Stomach (tissue), 9 donors: ENCODE data around the gene UPK3B. TPM values are rescaled to one million over a fixed set of nuclear protein-coding genes. Genes with fewer than 3 reads are reported as not detected.
"Not testable (repeated sequence)": the region's sequence is repeated elsewhere in the genome, so short reads cannot be mapped to it uniquely, and the experiment has no call there.

ENCODE experiments used
- DNase-seq, 2 donors: peaks; one replicate each; pipeline versions ENCODE4 v3.0.0 to v3.0.0-alpha.2; 2013 to 2019
- H3K27ac ChIP-seq, 5 donors: fragments of 200-600 bp in 4 of 5; sonication (generic) in 4 of 5; one replicate each; pipeline ENCODE4 v1.5.1; 2013 to 2019; ENCODE audit warnings: mild to moderate bottlenecking in 1 of 5, moderate library complexity in 1 of 5
- H3K27me3 ChIP-seq, 3 donors: fragments of 200-600 bp; sonication (generic); one replicate each; pipeline ENCODE4 v1.5.1; 2017 to 2019; ENCODE audit warnings: mixed run types in 1 of 3
- H3K36me3 ChIP-seq, 4 donors: fragments of 200-600 bp; sonication (generic); 1 replicate in 3 of 4; 2 replicates in 1 of 4; pipeline ENCODE4 v1.5.1; 2016 to 2019
- H3K4me1 ChIP-seq, 4 donors: fragments of 200-600 bp; sonication (generic); one replicate each; pipeline ENCODE4 v1.5.1; 2016 to 2019
- H3K4me3 ChIP-seq, 4 donors: fragments of 200-600 bp; sonication (generic) in 3 of 4; one replicate each; pipeline ENCODE4 v1.5.1; 2016 to 2019; ENCODE audit warnings: mild to moderate bottlenecking in 1 of 4
- H3K9me3 ChIP-seq, 4 donors: fragments of 200-600 bp; sonication (generic); one replicate each; pipeline ENCODE4 v1.5.1; 2016 to 2019
- EP300 ChIP-seq: sonication (generic); formaldehyde crosslinking; IDR thresholded peaks from one replicate; pipeline ENCODE4 v1.6.1; 2017; ENCODE audit warnings: antibody characterized with exemption
- POLR2A ChIP-seq, 4 donors: fragments of 450-650 bp; IDR thresholded peaks; one replicate each; pipeline ENCODE4 v1.6.1; 2016; ENCODE audit warnings: antibody characterized with exemption in 4 of 4, control low read depth in 2 of 4, mild to moderate bottlenecking in 1 of 4, moderate library complexity in 1 of 4
- POLR2AphosphoS5 ChIP-seq, 3 donors: sonication (generic); formaldehyde crosslinking; IDR thresholded peaks; one replicate each; pipeline ENCODE4 v1.6.1; 2016; ENCODE audit warnings: antibody characterized with exemption in 3 of 3
- WGBS, 5 donors: extraction: QIAGEN DNeasy Blood & Tissue Kit in 3 of 5; methylation state at CpG; one replicate each; pipeline versions ENCODE4 v1.1.5 to v1.1.7; 2013 to 2018; 5-methylcytosine and 5-hydroxymethylcytosine counted together
- intact Hi-C: fragments of 100-400 bp; cut with DNase I; formaldehyde crosslinking; loops from one replicate; pipeline ENCODE4 v1.15.1; 2023; ENCODE audit warnings: low total_unique reads
- polyA plus RNA-seq, 3 donors: library from polyadenylated mRNA; stranded (reverse); fragments of 200-250 nt; gene quantifications; one replicate each; pipeline ENCODE4 v1.2.3, GENCODE V29; 2013
- total RNA-seq, 5 donors: library from RNA; depleted of rRNA; stranded (reverse); fragments of >200 nt; gene quantifications; one replicate each; pipeline versions ENCODE4 v1.1.0 to v1.2.3, GENCODE V29; 2014 to 2016
- TF ChIP-seq, protein P1 (sequence below), 7 experiments: fragments of 450-650 bp in 4 of 7; fragments of 200-600 bp in 3 of 7; sonication (generic) in 3 of 7; IDR thresholded peaks; one replicate each; pipeline ENCODE4 v1.5.1; 2016 to 2019; ENCODE audit warnings: antibody characterized with exemption in 7 of 7, control low read depth in 2 of 7, mild to moderate bottlenecking in 1 of 7
- donor health status: healthy with polysubstance abuse.
- donor health status: Bipolar disorder and iron deficiency.
- donor health status: healthy.

Gene UPK3B
- total and polyA plus RNA-seq, 8 donors: 0.45 to 12.2 (median 5.3) TPM; not detected in 2

DNA sequence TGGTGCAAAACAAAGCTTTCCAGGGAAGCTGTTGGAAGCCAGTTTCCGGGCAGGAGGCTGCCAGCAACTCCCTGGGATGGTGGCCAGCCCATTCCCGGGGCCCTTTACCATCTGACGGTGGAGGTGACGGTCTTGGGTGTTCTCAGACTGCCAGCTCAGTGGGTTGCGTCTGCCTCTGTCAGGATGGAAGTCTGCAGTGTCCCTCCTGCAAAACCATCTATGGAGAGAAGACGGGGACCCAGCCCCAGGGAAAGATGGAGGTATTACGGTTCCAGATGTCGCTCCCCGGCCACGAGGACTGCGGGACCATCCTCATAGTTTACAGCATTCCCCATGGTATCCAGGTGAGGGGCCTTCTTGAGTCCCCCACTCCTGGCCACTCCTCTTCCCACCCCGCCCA lies 7.1 kb upstream of the UPK3B start:
- peaks cover 24 to 64% (median 64%) of the 10 kb centered on the region in 4 donors for H3K36me3 ChIP-seq
- H3K4me3 ChIP-seq, H3K27ac ChIP-seq, intact Hi-C loops, H3K4me1 ChIP-seq, H3K9me3 ChIP-seq, H3K27me3 ChIP-seq: not testable (repeated sequence)
- 88 to 94% (median 92%) methylated on average over 11 to 12 of the region's 12 CpGs; no CpG with 5 or more reads in 1 of the 5 donors for WGBS, 5 donors
- DNase-seq: peak in 1 of 2 donors; percentile 0

DNA sequence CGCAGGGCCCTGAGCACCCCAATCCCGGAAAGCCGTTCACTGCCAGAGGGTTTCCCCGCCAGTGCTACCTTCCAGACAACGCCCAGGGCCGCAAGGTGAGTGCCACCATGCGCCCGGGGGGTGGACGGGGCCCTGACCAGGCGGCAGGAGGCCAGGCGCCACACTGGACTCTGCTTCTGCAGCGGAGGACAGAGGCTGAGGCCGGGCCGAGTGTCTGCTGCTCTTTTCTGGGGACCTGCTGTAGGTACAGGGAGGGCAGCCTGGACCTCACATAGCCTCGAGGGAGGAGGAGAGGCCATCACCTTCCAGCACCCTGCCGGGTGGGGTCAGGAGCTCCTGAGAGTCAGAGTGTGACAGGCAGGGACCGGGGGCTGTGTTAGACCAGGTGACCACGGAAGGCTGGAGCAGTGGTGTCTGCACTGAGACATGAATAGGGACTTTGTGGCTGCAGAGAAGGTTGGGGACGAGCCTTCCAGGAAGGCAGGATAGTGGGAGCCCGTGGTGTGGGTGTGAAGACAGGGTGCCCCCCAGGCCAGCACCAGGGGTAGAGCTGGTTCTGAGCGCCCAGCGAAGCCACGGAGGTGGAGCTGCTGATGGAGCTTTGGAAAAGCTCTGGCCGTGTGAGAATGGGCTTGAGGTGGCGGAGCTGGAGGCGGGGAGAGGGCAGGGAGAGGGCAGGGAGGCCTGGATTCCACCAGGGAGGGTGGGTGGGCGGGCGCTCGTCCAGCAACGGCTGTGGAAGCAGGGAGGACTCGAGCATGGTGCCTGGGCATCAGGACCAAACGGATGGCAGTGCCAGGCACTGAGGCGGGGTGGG lies 5.8 kb upstream of the UPK3B start:
- WGBS, 5 donors: 82 to 86% (median 84%) methylated on average over 13 to 23 of the region's 33 CpGs
- peaks cover 24 to 64% (median 64%) of the 10 kb centered on the region in 4 donors for H3K36me3 ChIP-seq
- intact Hi-C loops, DNase-seq, H3K27me3 ChIP-seq, H3K9me3 ChIP-seq, H3K4me1 ChIP-seq, H3K4me3 ChIP-seq, H3K27ac ChIP-seq: not testable (repeated sequence)

DNA sequence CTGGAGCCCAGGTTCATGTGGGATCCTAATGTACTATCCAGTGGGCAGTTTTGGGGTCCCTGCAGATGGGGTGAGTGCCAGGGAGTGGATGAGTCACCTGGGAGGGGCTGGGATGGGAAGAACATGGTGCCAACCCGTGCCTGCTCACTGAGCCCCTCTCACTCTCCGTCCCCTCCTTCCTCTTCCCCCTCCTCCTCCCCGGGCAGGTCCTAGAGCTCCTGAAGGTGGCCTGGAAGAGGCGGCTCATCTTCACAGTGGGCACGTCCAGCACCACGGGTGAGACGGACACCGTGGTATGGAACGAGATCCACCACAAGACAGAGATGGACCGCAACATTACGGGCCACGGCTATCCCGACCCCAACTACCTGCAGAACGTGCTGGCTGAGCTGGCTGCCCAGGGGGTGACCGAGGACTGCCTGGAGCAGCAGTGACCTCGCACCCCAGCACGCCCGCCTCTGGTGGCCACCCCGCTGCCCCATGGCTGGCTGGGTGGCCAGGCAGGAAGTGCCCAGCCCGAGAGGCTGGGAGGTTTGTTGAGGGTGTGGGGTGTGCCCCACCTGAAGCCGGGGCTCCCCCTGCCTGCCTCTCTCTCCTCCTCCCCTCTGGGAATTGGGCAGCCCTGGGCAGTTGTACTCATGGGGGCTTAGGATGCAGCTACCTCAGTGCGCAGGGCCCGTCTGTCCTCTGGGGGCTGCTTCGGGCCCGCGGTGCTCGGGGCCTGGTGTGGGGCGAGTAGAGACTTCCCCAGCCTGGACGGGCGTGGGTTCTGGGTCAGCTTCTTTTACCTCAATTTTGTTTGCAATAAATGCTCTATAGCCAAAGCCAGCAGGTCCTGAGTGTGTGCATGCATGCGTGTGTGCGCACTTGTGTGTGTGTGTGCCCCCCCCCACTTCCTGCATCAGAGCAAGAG lies 4.9 kb upstream of the UPK3B start:
- TF ChIP-seq POLR2AphosphoS5 (IDR thresholded peaks at IDR 0.05): no peak
- no peak for TF ChIP-seq POLR2A (IDR thresholded peaks at IDR 0.05)
- TF ChIP-seq, protein P1, sequence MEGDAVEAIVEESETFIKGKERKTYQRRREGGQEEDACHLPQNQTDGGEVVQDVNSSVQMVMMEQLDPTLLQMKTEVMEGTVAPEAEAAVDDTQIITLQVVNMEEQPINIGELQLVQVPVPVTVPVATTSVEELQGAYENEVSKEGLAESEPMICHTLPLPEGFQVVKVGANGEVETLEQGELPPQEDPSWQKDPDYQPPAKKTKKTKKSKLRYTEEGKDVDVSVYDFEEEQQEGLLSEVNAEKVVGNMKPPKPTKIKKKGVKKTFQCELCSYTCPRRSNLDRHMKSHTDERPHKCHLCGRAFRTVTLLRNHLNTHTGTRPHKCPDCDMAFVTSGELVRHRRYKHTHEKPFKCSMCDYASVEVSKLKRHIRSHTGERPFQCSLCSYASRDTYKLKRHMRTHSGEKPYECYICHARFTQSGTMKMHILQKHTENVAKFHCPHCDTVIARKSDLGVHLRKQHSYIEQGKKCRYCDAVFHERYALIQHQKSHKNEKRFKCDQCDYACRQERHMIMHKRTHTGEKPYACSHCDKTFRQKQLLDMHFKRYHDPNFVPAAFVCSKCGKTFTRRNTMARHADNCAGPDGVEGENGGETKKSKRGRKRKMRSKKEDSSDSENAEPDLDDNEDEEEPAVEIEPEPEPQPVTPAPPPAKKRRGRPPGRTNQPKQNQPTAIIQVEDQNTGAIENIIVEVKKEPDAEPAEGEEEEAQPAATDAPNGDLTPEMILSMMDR (IDR thresholded peaks at IDR 0.05): no peak
- no peak for TF ChIP-seq EP300
- Histone ChIP-seq H3K27me3 (no peaks in the 10 kb centered on the region), H3K27ac (no peak overlapping the region), H3K36me3 (peaks cover 24 to 64% (median 64%) of the 10 kb centered on the region in 4 donors), H3K9me3 (no peaks in the 10 kb centered on the region), H3K4me1 (peaks cover 7 to 11% (median 10%) of the 10 kb centered on the region in 4 donors), H3K4me3 (no peak overlapping the region)
- intact Hi-C loops: no loop called here
- 84 to 90% (median 89%) methylated on average over 18 to 32 of the region's 32 CpGs for WGBS, 5 donors
- DNase-seq: peak in 1 of 2 donors; percentile 9

DNA sequence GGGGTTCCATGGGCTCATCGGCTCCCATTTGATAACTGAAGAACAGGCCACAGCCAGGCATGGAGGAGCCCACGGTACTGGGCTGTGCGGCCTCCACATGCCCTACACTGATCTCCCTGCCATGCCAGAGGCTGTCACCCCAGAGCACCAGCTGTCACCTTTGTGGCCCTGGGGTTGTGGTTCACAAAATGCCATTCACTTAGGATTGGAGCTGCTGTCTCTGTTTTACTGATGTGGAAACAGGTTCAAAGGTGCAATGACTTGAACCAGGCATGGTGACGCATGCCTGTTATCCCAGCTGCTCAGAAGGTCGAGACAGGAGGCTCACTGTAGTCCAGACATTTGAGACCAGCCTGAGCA lies 4.3 kb upstream of the UPK3B start:
- H3K9me3 ChIP-seq: no peaks in the 10 kb centered on the region
- H3K4me3 ChIP-seq: no peak overlapping the region
- H3K36me3 ChIP-seq: peaks cover 24 to 59% (median 58%) of the 10 kb centered on the region in 4 donors
- H3K27me3 ChIP-seq: no peaks in the 10 kb centered on the region
- intact Hi-C loops: no loop called here
- 81 to 87% (median 84%) methylated on average over 3 to 5 of the region's 5 CpGs for WGBS, 5 donors
- DNase-seq: peak in 1 of 2 donors; percentile 1
- H3K27ac ChIP-seq: no peak overlapping the region
- no peak for TF ChIP-seq POLR2AphosphoS5 (IDR thresholded peaks at IDR 0.05)
- TF ChIP-seq POLR2A (IDR thresholded peaks at IDR 0.05): no peak
- TF ChIP-seq, protein P1 (IDR thresholded peaks at IDR 0.05): no peak
- TF ChIP-seq EP300: no peak
- peaks cover 9 to 14% (median 12%) of the 10 kb centered on the region in 4 donors for H3K4me1 ChIP-seq

DNA sequence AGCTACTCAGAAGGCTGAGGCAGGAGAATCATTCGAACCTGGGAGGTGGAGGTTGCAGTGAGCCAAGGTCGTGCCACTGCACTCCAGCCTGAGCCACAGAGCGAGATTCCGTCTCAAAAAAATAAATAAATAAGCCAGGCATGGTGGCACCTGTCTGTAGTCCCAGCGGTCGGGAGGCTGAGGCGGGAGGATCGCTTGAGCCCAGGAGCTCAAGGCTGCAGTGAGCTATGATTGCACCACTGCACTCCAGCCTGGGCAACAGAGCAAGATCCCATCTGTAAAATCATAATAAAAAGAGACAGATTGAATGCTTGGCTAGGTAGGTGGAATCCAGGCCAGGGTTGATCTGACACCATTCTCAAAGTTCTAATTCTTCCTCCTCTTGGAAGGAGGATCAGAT lies 3.7 kb upstream of the UPK3B start:
- H3K27me3 ChIP-seq, H3K27ac ChIP-seq, intact Hi-C loops, H3K4me3 ChIP-seq, H3K9me3 ChIP-seq: not testable (repeated sequence)
- peak in 1 of 2 donors; percentile 0 for DNase-seq
- Histone ChIP-seq H3K36me3 (peaks cover 22 to 56% (median 54%) of the 10 kb centered on the region in 4 donors), H3K4me1 (peaks cover 9 to 17% (median 13%) of the 10 kb centered on the region in 4 donors)
- WGBS, 5 donors: 93 to 97% (median 95%) methylated on average over 8 of the region's 8 CpGs
